GM18519 (cell line): ENCODE measurements around the gene PSMA7.

Experiments
- ATAC-seq: cut with Tn5 transposase; IDR thresholded peaks from one replicate; pipeline ENCODE4 v1.9.1; 2021; ENCODE audit warnings: mild to moderate bottlenecking, moderate library complexity; ENCODE audit not compliant: unreplicated experiment, low FRiP score

The PSMA7 gene

DNA sequence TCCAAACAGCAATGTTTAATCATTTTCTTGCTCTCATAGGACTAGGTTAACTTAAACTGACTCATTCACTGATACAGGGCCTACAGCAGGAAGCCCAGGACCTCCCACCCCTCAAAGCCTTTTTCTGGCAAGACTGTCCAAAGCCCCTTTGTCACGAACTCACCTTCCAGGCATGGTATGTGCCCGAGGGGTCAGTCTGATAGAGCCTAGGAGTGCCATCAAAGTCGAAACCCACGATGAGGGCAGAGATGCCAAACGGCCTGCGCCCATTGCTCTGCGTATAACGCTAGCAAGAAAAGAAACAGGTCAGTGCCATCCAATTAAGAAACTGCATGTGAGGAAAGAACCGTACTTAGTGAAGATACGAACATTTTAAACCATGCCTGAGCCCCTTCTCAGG is 4.3 kb downstream of the PSMA7 start:
- no peak for ATAC-seq

DNA sequence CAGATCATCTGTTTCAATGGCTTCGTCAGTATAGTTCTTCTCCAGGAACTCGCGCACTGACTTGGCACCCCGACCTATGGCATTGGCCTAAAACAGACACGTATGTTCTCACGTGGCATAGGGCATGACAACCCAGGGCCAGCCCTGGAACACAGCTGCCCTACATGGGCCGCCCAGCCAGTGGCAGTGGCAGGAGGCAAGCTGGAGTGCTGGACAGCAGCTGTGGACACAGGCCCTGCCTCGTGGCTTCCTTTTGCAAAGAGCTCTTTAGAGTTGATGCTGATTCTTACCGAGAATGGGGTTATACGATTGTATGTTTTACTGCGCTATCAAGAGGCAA is 5.0 kb downstream of the PSMA7 start:
- no peak for ATAC-seq

DNA sequence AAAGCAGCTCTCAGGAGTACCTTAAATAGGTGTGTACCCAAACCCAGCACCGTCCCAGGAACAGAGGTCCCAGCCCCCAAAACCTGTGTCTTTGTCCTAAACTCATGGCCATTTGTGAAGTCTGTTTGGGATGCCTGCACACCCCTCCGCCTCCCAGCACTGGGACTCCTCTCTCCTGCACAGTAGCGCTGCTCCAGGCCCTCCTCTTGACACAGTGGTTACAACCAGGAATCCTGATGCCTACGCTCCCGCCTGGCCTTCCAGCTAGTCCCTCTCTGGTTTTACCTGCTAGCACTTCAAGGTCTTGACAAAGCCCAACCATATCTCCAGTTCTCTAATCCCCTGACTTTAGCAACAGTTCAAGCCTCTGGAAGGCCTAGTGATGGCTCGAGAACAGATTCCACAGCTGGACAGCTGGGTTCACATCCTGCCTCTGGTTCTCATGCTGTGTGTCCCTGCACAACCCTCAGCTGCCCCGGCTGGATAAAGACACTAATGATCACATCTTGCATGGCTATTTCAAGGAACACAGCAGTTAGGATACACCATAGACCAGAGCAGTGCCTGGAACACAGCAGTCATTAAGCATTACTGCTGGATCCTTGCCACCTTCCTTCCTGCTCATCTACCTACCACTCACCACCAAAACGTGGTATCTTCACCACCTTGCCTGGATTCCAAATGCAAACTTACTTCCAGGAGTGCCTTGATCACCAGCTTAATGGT is 5.6 kb downstream of the PSMA7 start:
- ATAC-seq = no peak

DNA sequence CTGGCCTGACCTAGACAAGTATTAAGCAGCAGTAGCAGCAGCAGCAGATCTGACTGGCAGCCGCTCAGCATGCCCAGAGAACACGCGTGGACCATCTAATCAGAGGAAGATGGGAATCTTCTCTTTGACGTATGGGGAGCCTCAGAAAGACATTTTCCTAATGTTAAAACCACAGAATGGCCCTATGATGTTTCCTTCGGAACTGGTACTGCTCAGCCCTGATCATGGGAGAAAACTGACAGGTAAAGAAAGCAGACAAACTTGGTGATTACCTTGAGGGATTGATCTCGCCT is 6.2 kb downstream of the PSMA7 start:
- no peak for ATAC-seq

DNA sequence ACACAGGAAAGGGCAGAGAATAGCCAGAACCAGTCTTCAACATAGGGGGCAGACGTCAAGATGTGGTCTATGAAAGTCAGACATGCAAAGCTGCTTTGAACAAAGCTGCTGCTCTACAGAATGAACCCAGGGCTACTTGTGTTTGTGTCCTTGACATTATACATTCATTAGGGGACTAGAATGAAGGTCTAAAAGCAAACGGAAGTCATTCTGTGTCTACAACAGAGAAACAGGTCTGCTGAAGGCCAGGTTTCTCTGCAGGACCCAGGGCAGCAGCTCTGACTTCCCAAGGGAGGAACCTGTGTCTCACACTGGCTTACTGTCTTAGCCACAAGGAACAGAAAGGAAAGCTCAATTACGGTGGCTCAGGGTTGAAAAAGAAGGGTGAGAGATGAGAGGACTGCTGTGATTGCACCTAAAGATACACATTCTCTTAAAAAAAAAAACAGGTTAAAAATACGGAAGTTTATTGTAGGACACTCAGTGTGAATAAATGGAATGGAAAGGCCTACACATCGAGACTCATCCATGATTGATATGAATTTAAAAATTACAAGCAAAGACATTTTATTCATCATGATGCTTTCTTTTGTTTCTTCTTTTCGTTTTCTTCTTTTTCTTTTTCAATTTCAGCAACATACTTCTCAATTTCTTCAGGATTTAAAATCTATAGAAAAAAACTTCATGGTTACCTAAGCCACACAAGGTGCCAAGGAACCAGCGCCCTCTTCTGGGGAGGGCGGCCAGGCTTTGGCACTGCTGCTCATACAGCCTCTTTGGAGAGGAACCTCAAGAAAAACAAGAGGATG is 6.7 kb downstream of the PSMA7 start:
- no peak for ATAC-seq

DNA sequence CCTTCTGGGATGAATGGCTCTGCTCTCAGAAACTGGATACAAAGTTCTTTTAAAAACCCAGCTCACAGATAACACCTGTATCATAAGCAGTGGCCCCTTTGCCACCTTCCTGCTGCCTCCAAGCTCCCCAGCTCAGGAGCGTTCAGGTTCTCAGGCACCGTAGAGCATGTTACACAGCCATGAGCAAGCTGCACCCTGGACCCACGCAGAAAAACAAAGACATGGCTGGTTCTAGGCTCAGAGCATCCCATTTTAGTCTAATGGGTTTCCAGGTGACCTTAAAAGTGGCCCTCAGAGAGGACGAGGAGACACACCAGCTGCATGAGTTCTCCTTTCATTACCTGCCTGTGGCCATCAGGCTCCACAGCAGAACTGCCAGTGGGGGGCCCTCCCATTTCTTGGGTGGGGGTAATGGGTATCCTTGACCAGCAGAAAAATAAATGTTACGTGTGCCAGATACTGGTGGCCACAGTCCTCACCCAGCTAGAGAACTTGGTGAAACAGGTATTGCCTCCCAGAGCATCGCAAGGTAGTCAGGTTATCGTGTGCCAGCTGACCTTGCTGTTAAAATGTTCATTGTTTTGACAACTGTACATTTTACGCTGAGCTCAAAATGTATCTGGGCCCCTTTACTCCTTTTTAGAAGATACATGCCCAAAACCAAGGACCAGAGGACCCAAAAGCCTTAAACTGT is 7.5 kb downstream of the PSMA7 start:
- ATAC-seq = no peak

DNA sequence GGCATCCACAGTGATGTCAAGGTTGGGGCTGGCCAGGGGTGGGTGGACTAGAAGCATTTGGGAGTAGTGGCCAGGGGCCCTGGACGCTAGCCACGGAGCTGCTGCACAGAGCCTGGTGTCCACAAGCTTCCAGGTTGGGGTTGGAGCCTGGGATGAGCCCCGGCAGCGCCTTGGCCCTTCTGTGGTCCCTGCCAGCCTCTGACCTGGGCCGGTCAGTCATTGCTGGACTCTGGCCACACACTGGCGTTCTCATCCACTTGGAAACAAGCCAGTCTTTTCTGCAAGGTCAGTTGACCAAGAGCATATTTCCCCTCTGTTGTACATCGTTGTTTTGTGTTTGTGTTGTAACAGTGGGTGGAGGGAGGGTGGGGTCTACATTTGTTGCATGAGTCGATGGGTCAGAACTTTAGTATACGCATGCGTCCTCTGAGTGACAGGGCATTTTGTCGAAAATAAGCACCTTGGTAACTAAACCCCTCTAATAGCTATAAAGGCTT is 8.4 kb downstream of the PSMA7 start:
- no peak for ATAC-seq

DNA sequence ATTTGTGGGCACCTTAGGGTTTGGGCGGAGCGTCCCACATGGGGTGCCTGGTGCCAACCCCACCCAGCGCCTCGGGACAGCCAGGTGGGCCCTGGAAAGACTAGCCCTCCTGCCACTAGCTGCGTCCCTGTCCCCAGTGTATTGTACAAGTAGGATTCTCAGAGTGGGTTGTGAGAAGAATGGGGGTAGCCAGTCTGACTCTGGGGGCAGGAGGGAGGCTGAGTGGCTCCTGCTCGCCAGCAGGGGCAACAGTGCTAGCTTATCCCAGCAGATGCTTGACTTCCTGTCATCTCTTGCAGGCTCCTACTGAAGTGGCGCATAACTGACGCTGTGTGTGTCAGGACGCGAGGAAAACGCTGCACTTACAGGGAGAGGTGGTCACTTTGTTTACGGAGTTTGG is 9.3 kb downstream of the PSMA7 start:
- no peak for ATAC-seq

DNA sequence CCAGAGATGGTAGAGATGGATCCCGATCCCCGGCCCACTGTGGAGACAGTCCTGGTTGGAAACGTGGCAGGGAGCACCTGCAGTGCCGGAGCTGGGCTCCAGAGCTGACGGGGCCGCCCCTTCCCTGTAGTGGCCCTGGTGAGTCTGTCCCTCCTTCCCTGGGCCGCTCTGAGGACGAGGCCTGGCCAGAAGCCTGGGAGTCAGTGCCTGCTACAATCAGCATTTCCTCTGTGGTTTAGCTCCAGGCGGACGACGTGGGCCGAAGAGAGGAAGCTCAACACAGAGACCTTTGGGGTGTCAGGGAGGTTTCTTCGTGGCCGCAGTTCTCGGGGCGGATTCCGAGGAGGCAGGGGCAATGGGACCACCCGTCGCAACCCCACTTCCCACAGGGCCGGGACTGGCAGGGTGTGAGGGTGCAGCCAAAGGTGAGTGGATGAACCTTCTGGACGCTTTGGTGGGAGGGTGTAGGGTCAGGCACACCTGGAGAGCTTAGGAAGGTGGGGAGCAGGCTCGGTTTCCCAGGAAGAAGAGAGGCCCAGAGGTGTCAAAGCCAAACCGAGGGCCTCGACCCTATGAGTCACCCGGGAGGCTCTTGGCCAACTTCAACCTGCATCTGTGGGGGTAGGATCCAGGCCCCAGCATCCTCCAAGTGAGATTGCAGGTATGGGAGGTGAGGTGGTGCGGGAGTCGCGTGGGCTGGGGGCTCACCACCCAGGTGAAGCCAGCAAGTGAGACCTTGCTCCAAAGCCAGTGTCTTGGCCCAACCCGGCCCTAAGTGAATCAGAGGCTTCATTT is 9.9 kb downstream of the PSMA7 start:
- no peak for ATAC-seq

DNA sequence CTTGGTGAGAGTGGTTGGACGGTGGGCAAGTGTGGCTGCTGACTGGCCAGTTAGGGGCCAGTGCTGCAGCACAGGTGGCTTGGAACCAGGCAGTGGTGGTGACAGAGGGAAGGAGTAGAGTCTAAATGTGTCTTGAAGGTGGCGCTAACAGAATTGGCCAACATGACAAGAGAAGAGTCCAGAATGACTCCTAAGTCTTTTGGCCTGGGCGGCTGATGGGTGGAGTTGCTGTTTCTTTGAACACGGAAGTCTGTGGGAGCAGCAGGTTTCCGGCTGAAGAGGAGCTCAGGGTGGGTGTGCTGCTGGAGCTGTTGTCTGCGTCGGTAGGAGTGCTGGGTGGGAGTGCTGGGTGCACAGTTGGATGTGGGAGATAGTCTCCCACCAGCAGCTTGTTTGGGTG is 10.8 kb downstream of the PSMA7 start:
- ATAC-seq = no peak

DNA sequence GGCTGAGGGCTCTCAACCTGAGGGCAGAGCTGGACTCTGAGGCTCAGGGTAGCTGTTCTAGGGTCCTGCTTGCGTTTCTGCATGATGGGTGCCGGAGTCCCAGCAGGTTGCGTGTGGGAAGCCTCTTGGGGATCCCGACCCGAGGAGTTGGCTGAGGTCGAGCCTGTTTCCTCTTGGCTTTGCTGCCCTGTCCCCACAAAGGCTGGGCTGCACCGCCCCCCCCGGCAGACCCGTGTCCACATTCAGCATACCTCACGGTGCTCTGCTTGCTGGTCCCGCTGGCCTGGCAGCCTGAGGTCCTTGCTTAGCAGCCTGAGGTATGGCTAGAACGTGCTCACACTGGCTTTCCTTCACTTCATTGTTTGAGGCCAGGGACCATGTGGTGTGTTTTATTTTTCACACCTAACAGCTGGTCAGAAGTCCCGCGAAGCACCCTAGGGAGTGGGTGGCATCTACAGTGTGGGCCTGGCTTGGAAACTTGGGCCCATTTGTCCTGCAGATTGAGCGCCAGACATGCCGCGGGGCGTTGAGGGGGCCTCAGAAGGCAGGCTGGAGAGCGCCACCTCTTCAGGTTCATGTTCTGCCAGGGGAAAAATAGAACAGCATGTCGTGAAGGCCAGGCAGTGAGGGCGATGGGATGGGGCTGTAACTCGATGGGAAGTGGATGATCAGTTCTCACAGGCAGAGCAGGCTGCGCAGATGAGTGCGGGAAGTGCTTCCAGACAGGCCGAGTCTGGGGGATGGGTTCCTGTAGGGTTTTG is 11.5 kb downstream of the PSMA7 start:
- no peak for ATAC-seq

DNA sequence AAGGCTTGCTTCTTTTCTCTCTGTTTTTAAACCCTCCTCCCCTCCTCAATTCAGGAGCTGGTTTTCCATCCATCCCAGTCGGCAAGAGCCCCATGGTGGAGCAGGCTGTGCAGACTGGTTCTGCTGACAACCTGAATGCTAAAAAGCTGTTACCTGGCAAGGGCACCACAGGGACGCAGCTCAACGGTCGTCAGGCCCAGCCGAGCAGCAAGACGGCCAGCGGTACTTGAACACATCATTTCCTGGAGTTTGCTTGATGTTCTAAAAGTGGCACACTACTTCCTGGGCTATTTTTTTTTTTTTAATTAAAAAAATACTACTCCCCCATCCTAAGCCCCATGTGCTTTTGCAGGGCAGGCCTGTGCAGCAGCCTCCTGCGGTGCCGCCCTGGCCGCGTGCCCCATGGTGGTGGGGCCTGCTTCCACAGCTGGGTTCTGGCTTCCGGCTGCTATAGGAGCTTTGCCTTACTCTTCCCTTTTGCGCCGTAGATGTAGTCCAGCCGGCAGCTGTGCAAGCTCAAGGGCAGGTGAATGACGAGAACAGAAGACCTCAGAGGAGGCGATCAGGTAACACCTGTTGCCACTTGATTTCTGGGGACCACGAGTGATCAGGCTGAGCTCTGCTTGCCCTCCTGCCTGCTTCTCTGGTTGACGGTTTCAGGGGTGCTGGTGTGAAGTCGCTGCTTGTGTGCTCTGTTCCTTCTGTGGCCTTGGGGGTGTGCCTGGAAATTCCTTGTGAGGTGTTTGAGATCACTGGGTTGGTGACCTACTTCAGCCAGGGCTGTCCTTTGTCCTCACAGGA is 13.3 kb downstream of the PSMA7 start:
- no peak for ATAC-seq

DNA sequence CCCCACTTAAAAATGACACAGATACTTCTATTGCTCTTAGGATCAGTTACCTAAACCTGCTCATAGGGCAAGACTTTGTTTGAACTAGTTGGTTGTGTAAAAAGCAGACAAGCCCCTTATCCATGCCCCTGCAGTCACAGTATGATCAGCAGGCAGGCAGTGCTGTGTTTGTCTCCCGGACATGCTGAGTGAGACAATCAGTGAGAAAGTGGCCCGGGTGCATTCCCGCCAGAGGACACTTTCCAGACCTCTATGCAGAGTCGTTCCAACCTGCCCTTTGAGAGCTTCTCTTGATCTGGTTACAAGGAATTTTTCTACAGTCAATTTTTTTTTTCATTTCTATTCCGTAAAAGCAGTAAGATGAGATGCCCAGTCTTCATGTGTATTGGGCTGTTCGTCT is 14.7 kb downstream of the PSMA7 start:
- ATAC-seq = no peak

DNA sequence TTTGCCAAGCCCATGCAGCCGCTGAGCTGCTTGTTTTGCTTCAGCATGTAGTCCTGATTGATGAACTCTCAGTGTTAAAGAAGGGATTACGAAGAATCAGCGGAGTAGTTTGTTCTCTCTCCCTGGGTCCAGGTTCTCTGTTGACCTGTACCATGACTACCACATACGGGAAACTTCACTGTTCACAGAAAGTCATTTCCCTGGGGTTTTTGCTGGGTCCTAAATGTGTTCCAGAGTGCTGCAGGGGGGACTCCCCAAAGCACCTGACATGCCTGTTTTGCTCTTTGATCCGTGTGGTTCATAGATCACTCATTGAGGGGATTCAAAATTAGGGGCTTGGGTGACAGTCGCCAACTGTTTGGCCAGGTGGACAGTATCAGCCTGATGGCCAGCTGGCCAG is 15.4 kb downstream of the PSMA7 start:
- no peak for ATAC-seq

DNA sequence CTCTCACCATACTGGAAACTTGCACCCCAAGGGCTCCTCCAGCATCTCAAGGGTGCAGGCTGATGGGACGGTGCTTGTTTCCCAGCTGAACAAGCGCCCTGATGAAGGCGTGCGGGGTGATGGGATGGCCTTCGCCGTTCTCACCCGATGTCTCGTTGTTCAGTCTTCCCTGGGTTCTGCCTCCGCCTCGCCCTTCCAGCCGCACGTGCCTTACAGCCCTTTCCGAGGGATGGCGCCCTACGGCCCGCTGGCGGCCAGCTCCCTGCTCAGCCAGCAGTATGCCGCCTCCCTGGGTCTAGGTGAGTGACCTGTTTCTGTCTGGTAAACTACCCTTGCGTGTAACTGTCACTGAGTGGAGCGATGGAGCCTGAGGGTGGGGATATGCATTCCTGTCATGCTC is 17.1 kb downstream of the PSMA7 start:
- no peak for ATAC-seq

DNA sequence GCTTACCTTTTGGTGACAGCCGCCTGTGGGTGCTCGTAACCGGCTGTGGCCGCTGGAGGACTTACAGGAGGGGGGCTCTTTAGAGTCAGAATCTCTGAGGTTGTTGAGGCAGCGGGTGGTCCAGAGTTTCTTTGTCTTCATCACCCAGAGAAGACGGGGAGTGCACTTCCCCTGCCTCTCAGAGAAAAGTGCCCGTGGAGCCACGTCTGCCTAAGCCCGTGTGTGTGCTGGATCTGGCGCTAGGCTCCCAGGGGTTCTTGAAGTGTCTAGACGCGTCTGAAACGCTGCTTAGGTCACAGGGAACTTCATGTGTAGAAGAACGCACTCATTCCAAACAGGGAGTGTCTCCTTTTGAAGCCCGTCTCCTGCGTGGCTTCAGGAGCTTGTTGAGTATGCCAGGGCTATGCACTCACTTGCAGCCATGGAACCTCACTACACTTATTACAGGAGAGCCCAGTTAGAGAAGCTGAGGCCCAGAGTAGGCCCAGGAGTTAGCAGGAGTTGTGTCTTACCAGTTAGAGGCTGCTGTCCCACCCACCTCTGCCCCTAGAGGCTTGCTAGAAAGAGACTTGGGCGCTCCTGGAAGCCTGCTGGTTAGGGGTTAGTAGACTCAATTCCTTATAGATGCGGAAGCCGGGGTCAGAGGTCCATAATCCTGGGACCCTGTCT is 19.6 kb downstream of the PSMA7 start:
- no peak for ATAC-seq

DNA sequence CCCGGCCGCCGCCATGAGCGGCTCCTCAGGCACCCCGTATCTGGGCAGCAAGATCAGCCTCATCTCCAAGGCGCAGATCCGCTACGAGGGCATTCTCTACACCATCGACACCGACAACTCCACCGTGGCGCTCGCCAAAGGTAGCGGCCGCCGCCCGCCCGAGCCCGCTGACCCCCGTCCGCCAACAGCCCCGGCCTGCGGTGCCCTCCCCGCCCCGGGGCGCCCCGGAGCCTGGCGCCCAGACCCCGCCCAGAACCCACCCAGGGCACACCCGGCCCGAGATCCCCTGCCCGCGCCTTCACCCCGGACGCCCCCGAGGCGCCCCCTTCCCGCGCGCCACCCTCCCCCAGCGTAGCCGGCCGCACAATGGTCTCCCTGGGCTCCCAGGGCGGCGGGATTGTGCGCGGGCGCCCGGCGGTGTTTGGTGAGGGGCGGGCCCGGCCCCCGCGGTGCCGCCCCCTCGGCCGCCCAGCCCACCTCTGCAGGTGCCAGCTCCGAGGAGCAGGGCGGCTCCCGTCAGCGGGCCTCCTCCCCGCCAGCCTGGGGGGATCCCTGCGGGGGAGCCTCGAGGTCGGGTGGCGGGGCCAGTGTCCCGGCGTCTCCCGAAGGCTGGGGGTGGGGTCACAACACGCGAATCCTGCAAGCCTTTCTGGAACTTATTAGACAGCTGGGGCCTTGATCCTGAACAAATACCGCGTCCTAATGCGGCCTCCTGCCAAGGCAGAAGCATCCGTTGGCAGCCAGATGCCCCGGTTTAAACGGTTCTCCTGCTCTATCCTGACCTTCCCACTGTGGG is 20.3 kb downstream of the PSMA7 start:
- ATAC-seq = no peak
